Upper lobe of left lung (tissue), 6 donors: Measurements from ENCODE around the gene NCLN. TPM values are rescaled to one million over a fixed set of nuclear protein-coding genes. Genes with fewer than 3 reads are reported as not detected.
A peak's percentile ranks its signal among the peaks of the same experiment; 100 is the strongest.

Source experiments
- ATAC-seq, 2 donors: fragments of 200-7000 bp; cut with Tn5 transposase; one replicate each; pipeline ENCODE4 v1.9.1; 2022; ENCODE audit warnings: mild to moderate bottlenecking in 2 of 2, moderate library complexity in 2 of 2; ENCODE audit not compliant: low FRiP score in 2 of 2
- DNase-seq, 2 donors: peaks; one replicate each; pipeline ENCODE4 v3.0.0-alpha.2; 2019 to 2020
- H3K27ac ChIP-seq, 4 donors: fragments of 200-600 bp; sonication (generic); one replicate each; pipeline ENCODE4 v1.5.1; 2016 to 2019
- H3K27me3 ChIP-seq, 4 donors: fragments of 200-600 bp; sonication (generic); one replicate each; pipeline ENCODE4 v1.5.1; 2017 to 2019
- H3K36me3 ChIP-seq, 4 donors: fragments of 200-600 bp; sonication (generic); one replicate each; pipeline ENCODE4 v1.5.1; 2016 to 2019
- H3K4me1 ChIP-seq, 4 donors: fragments of 200-600 bp; sonication (generic); one replicate each; pipeline ENCODE4 v1.5.1; 2018 to 2019
- H3K4me3 ChIP-seq, 4 donors: fragments of 200-600 bp; sonication (generic); one replicate each; pipeline ENCODE4 v1.5.1; 2017 to 2019; ENCODE audit warnings: mild to moderate bottlenecking in 2 of 4, moderate library complexity in 1 of 4
- H3K9me3 ChIP-seq, 4 donors: fragments of 200-600 bp; sonication (generic); one replicate each; pipeline ENCODE4 v1.5.1; 2018 to 2019
- EP300 ChIP-seq, 4 donors: sonication (generic); formaldehyde crosslinking; IDR thresholded peaks; one replicate each; pipeline ENCODE4 v1.5.1; 2017; ENCODE audit warnings: antibody characterized with exemption in 4 of 4, control low read depth in 2 of 4
- POLR2A ChIP-seq, 4 donors: fragments of 450-650 bp; IDR thresholded peaks; one replicate each; pipeline ENCODE4 v1.5.1; 2016 to 2017; ENCODE audit warnings: antibody characterized with exemption in 4 of 4, mild to moderate bottlenecking in 2 of 4
- POLR2AphosphoS5 ChIP-seq, 2 donors: sonication (generic); formaldehyde crosslinking; IDR thresholded peaks; one replicate each; pipeline ENCODE4 v1.5.1; 2017; ENCODE audit warnings: antibody characterized with exemption in 2 of 2
- WGBS, 2 donors: methylation state at CpG; one replicate each; pipeline ENCODE4 v1.1.5; 2017 to 2018; 5-methylcytosine and 5-hydroxymethylcytosine counted together
- total RNA-seq, 6 donors: library from RNA; depleted of rRNA in 4 of 6; stranded (reverse); fragments of >200 nt in 4 of 6; gene quantifications; one replicate each; pipeline versions ENCODE4 v1.1.0 to v1.2.1, GENCODE V29; 2016 to 2021
- TF ChIP-seq, protein P1 (sequence below), 6 experiments: fragments of 450-650 bp in 4 of 6; fragments of 200-600 bp in 2 of 6; sonication (generic) in 2 of 6; IDR thresholded peaks; one replicate each; pipeline ENCODE4 v1.5.1; 2016 to 2019; ENCODE audit warnings: antibody characterized with exemption in 6 of 6
- donor health status: DM: no; HTN: no; CAD: no; lungs with moderate emphysema.
- donor health status: DM: no; HTN: yes; CAD: no; lungs with severe emphysema.

Gene NCLN
- total RNA-seq, 6 donors from 2014 or later: 35.6 to 87.0 (median 72.5) TPM

- Histone ChIP-seq H3K36me3 (peaks cover 0 to 62% (median 31%) of the 10 kb centered on the region in 4 donors), H3K27me3 (no peaks in the 10 kb centered on the region), H3K9me3 (no peaks in the 10 kb centered on the region), H3K27ac (no peak overlapping the region), H3K4me1 (peaks cover 0 to 4% (median 2%) of the 10 kb centered on the region in 4 donors), H3K4me3 (no peak overlapping the region)
- TF ChIP-seq, protein P1, sequence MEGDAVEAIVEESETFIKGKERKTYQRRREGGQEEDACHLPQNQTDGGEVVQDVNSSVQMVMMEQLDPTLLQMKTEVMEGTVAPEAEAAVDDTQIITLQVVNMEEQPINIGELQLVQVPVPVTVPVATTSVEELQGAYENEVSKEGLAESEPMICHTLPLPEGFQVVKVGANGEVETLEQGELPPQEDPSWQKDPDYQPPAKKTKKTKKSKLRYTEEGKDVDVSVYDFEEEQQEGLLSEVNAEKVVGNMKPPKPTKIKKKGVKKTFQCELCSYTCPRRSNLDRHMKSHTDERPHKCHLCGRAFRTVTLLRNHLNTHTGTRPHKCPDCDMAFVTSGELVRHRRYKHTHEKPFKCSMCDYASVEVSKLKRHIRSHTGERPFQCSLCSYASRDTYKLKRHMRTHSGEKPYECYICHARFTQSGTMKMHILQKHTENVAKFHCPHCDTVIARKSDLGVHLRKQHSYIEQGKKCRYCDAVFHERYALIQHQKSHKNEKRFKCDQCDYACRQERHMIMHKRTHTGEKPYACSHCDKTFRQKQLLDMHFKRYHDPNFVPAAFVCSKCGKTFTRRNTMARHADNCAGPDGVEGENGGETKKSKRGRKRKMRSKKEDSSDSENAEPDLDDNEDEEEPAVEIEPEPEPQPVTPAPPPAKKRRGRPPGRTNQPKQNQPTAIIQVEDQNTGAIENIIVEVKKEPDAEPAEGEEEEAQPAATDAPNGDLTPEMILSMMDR (IDR thresholded peaks at IDR 0.05): no peak
- TF ChIP-seq EP300 (IDR thresholded peaks at IDR 0.05) (no peak), POLR2AphosphoS5 (IDR thresholded peaks at IDR 0.05) (no peak), POLR2A (IDR thresholded peaks at IDR 0.05) (no peak)
- DNase-seq (no peak), ATAC-seq (no peak)
- 86 to 93% methylated on average over 17 of the region's 17 CpGs for WGBS, 2 donors
Measured at GRCh38 chr19:3194106-3195087, 8.7 kb downstream of the NCLN start.

- DNase-seq (peak in 1 of 2 donors; percentile 74), ATAC-seq (no peak)
- WGBS, 2 donors: 93 to 97% methylated on average over 18 to 38 of the region's 42 CpGs
- Histone ChIP-seq H3K4me3 (no peak overlapping the region), H3K4me1 (no peaks in the 10 kb centered on the region), H3K36me3 (peaks cover 0 to 65% (median 36%) of the 10 kb centered on the region in 4 donors), H3K9me3 (no peaks in the 10 kb centered on the region), H3K27me3 (no peaks in the 10 kb centered on the region), H3K27ac (no peak overlapping the region)
- TF ChIP-seq POLR2A (IDR thresholded peaks at IDR 0.05) (no peak), EP300 (IDR thresholded peaks at IDR 0.05) (no peak), POLR2AphosphoS5 (IDR thresholded peaks at IDR 0.05) (no peak)
- TF ChIP-seq, protein P1 (IDR thresholded peaks at IDR 0.05): no peak
Measured at GRCh38 chr19:3196064-3196932, 10.6 kb downstream of the NCLN start.

GRCh38 chr19:3196933-3197205 lies 11.1 kb downstream of the NCLN start:
- no peaks in the 10 kb centered on the region for H3K27me3 ChIP-seq
- DNase-seq (peak in 1 of 2 donors; percentile 69), ATAC-seq (no peak)
- no peak for TF ChIP-seq EP300 (IDR thresholded peaks at IDR 0.05)
- no peak for TF ChIP-seq POLR2AphosphoS5 (IDR thresholded peaks at IDR 0.05)
- TF ChIP-seq, protein P1 (IDR thresholded peaks at IDR 0.05): no peak
- no peak for TF ChIP-seq POLR2A (IDR thresholded peaks at IDR 0.05)
- no peaks in the 10 kb centered on the region for H3K9me3 ChIP-seq
- peaks cover 0 to 68% (median 41%) of the 10 kb centered on the region in 4 donors for H3K36me3 ChIP-seq
- H3K27ac ChIP-seq: no peak overlapping the region
- no peak overlapping the region for H3K4me3 ChIP-seq
- 93 to 95% methylated on average over 5 to 14 of the region's 14 CpGs for WGBS, 2 donors
- no peaks in the 10 kb centered on the region for H3K4me1 ChIP-seq

- H3K36me3 ChIP-seq: peaks cover 0 to 72% (median 41%) of the 10 kb centered on the region in 4 donors
- ATAC-seq (no peak), DNase-seq (peak in 1 of 2 donors; percentile 75)
- 84 to 95% methylated on average over 7 to 37 of the region's 43 CpGs for WGBS, 2 donors
- H3K27ac ChIP-seq: no peak overlapping the region
- H3K27me3 ChIP-seq: no peaks in the 10 kb centered on the region
- TF ChIP-seq POLR2AphosphoS5 (IDR thresholded peaks at IDR 0.05): no peak
- TF ChIP-seq POLR2A (IDR thresholded peaks at IDR 0.05): no peak
- no peak for TF ChIP-seq EP300 (IDR thresholded peaks at IDR 0.05)
- TF ChIP-seq, protein P1 (IDR thresholded peaks at IDR 0.05): no peak
- no peak overlapping the region for H3K4me3 ChIP-seq
- no peaks in the 10 kb centered on the region for H3K9me3 ChIP-seq
- H3K4me1 ChIP-seq: no peaks in the 10 kb centered on the region
Measured at GRCh38 chr19:3198901-3199700, 13.4 kb downstream of the NCLN start.
